SH-SY5Y (cell line): ENCODE results near the gene MCU.

Experiments
- GATA2 ChIP-seq: IDR thresholded peaks from 2 replicates; pipeline ENCODE4 v1.6.1; 2011; ENCODE audit warnings: mild to moderate bottlenecking, low read depth, low read length
- GATA3 ChIP-seq: IDR thresholded peaks from 2 replicates; pipeline ENCODE4 v1.6.1; 2011; ENCODE audit warnings: low read depth, mild to moderate bottlenecking, low read length, moderate library complexity

The MCU gene

GRCh38 chr10:72847681-72848080 is 155.7 kb downstream of the MCU start:
- no peak for TF ChIP-seq GATA2
- no peak for TF ChIP-seq GATA3

DNA sequence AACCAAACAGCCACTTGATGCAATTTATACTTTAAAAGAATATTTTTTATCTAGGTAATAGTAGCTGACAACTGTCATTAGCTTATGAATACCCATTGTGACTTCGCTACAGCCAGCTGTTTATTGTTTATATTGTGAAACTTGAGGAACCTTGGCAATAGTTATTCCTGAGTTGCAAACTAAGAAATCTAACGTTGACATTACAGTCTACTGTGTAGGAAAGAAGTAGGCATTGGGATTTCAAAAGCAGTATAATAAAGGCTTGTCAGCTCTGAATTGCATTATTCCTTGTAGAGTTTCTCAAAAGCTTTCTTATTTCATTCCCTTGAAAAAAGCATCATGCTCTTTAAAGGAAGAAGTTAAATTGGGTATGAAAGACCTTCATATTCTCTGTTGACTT is 158.9 kb downstream of the MCU start:
- TF ChIP-seq GATA3 (no peak), GATA2 (no peak)

DNA sequence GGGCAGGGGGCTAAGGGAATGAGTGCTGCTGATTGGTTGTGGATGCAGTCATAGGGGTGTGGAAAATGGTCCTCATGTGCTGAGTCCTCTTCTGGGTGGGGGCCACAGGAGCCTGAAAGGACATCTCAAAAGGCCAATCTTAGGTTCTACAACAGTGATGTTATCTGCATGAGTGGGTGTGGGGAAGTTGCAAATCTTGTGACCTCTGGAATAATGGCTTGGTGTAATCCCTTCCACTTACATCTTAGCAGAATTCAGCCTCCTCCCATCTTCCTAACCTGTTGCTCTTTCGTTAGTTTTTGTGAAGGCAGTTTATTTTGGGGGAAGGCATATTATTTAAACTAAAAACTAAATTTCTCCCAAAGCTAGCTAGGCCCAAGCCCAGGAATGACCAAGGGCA is 159.6 kb downstream of the MCU start:
- no peak for TF ChIP-seq GATA2
- TF ChIP-seq GATA3: no peak

GRCh38 chr10:72852508-72852907 is 160.6 kb downstream of the MCU start:
- TF ChIP-seq GATA2 (no peak), GATA3 (no peak; the same call in 1 of the 2 replicates)

GRCh38 chr10:72855129-72855528 is 163.2 kb downstream of the MCU start:
- TF ChIP-seq GATA2: no peak
- no peak for TF ChIP-seq GATA3

GRCh38 chr10:72855790-72856189 is 163.8 kb downstream of the MCU start:
- TF ChIP-seq GATA3 (no peak), GATA2 (no peak)

GRCh38 chr10:72858067-72858466 is 166.1 kb downstream of the MCU start:
- TF ChIP-seq GATA2 (no peak), GATA3 (no peak)

DNA sequence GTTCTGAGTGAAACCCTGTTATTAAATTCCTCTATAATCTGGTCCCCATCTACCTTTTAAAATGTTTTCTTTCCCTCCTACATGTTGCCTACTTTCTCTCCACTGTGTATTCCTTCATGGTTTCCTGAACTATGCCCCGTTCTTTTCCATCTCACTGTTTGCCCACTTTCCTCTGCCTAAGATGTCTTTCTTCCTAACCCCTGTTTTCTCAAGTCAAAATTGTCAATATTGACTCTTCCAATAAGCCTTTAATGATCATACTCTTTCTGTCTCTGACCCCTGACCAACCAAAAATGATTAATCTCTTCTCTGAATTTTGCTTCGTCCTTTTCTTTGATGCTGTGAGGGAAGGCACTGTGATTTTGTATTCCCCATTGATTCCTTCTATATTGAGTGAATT is 171.0 kb downstream of the MCU start:
- TF ChIP-seq GATA3 (no peak), GATA2 (no peak)

- no peak for TF ChIP-seq GATA3
- no peak for TF ChIP-seq GATA2
Measured at GRCh38 chr10:72875250-72876055, 183.5 kb downstream of the MCU start.

GRCh38 chr10:72879245-72879644 is 187.3 kb downstream of the MCU start:
- TF ChIP-seq GATA3: no peak
- TF ChIP-seq GATA2: no peak

- TF ChIP-seq GATA3 (no peak), GATA2 (no peak)
Measured at GRCh38 chr10:72881291-72881690, 189.3 kb downstream of the MCU start.

DNA sequence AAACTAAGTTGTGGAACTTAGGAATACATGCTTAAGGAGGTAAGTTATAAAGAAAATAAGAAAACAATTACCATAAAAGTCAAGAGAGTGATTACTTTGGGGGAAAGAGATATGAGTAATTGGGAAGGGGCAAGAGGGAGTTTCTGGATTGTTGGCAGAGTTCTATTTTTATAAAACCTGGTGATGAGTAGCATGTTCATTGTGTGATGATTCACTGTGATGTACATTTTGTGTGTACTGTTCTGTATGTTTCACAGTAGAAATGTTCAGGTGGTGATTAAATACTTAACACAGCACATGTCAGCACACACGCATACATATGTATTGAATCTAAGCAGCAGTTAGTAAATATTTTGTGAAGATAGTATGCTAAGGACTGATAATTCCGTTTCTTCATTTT is 191.9 kb downstream of the MCU start:
- no peak for TF ChIP-seq GATA2
- TF ChIP-seq GATA3: no peak

GRCh38 chr10:72885953-72886352 is 194.0 kb downstream of the MCU start:
- TF ChIP-seq GATA3 (no peak), GATA2 (no peak)

- TF ChIP-seq GATA2 (no peak), GATA3 (no peak)
Measured at GRCh38 chr10:72886621-72887020, 194.7 kb downstream of the MCU start.

GRCh38 chr10:72887043-72887442 is 195.1 kb downstream of the MCU start:
- TF ChIP-seq GATA2: no peak
- TF ChIP-seq GATA3: no peak
